H1 (cell line): Measurements from ENCODE around the gene TEK. TPM values are rescaled to one million over a fixed set of nuclear protein-coding genes. Genes with fewer than 3 reads are reported as not detected.

Experiments used
- CTCF ChIA-PET: fragments of 300-600 bp; sonication (Branson Sonifier 250); formaldehyde crosslinking; loops from one replicate; lab custom pipeline; 2021; ENCODE audit not compliant: partially characterized antibody; lab: Charles Lee
- POLR2A ChIA-PET: fragments of 300-600 bp; sonication (Branson Sonifier 250); formaldehyde crosslinking; loops from one replicate; lab custom pipeline; 2021; ENCODE audit warnings: inconsistent platforms; ENCODE audit not compliant: partially characterized antibody; lab: Charles Lee
- DNase-seq, 2 experiments: peaks; one replicate each; pipeline versions ENCODE4 v3.0.0 to v3.0.0-alpha.2; 2010 to 2022; ENCODE audit warnings: low spot score in 2 of 2, low read depth in 1 of 2, mixed read lengths in 1 of 2
- FAIRE-seq: peaks from 2 replicates; lab custom pipeline; 2011; peaks lifted over from hg19 to GRCh38; lab: Jason Lieb, UNC
- H2AFZ ChIP-seq: 2 replicates; pipeline ENCODE4 v1.8.1; 2012; ENCODE audit warnings: low read length, inconsistent platforms
- H2AK5ac ChIP-seq: 2 replicates; pipeline ENCODE4 v1.6.1; 2013; ENCODE audit warnings: low read depth, low read length
- H2BK120ac ChIP-seq: replicated peaks from 2 replicates; pipeline ENCODE3; 2013; ENCODE audit warnings: low read depth, low read length, inconsistent platforms
- H2BK12ac ChIP-seq: 2 replicates; pipeline ENCODE4 v1.6.1; 2013; ENCODE audit warnings: low read depth, low read length
- H2BK15ac ChIP-seq: 2 replicates; pipeline ENCODE4 v1.6.1; 2013; ENCODE audit warnings: low read length
- H2BK20ac ChIP-seq: 2 replicates; pipeline ENCODE4 v1.6.1; 2013; ENCODE audit warnings: low read length
- H2BK5ac ChIP-seq: 2 replicates; pipeline ENCODE4 v1.6.1; 2013; ENCODE audit warnings: low read depth, low read length
- H3K14ac ChIP-seq: 2 replicates; pipeline ENCODE4 v1.6.1; 2013; ENCODE audit warnings: inconsistent platforms; ENCODE audit not compliant: insufficient read length
- H3K18ac ChIP-seq: 2 replicates; pipeline ENCODE4 v1.6.1; 2013; ENCODE audit warnings: low read length; ENCODE audit errors: extremely low read depth
- H3K23ac ChIP-seq: 2 replicates; pipeline ENCODE4 v1.6.1; 2013; ENCODE audit warnings: inconsistent platforms; ENCODE audit not compliant: insufficient read length
- H3K23me2 ChIP-seq: 2 replicates; pipeline ENCODE4 v1.6.1; 2013; ENCODE audit warnings: low read depth, low read length
- H3K27ac ChIP-seq: 2 replicates; pipeline ENCODE4 v1.6.1; 2011; ENCODE audit warnings: low read depth, low read length, inconsistent platforms
- H3K27me3 ChIP-seq, 4 experiments: replicated peaks in 1 of 4; 1 replicate in 1 of 4; 2 replicates in 3 of 4; pipeline versions ENCODE4 v1.6.1 to v1.8.1; 2011 to 2013; ENCODE audit warnings: low read length in 3 of 4, mild to moderate bottlenecking in 3 of 4, inconsistent platforms in 2 of 4, mixed read lengths in 2 of 4, moderate library complexity in 1 of 4; ENCODE audit not compliant: control insufficient read depth in 3 of 4, insufficient read depth in 3 of 4; ENCODE audit errors: extremely low read depth in 1 of 4
- H3K36me3 ChIP-seq, 4 experiments: 2 replicates each; pipeline versions ENCODE4 v1.6.1 to v1.8.1; 2011 to 2013; ENCODE audit warnings: mild to moderate bottlenecking in 4 of 4, low read length in 3 of 4, moderate library complexity in 2 of 4, control low read depth in 1 of 4, inconsistent platforms in 1 of 4; ENCODE audit not compliant: insufficient read depth in 4 of 4, control insufficient read depth in 2 of 4
- H3K4ac ChIP-seq: replicated peaks from 2 replicates; pipeline ENCODE3; 2013; ENCODE audit warnings: low read length, low read depth, mixed read lengths, inconsistent platforms; ENCODE audit not compliant: insufficient read length
- H3K4me1 ChIP-seq, 4 experiments: replicated peaks in 1 of 4; 1 replicate in 1 of 4; 2 replicates in 3 of 4; pipeline versions ENCODE4 v1.6.1 to v1.8.1; 2011 to 2013; ENCODE audit warnings: low read length in 3 of 4, inconsistent platforms in 2 of 4, mixed read lengths in 1 of 4; ENCODE audit not compliant: insufficient read depth in 4 of 4, control insufficient read depth in 3 of 4
- H3K4me2 ChIP-seq, 2 experiments: 2 replicates each; pipeline versions ENCODE4 v1.6.1 to v1.8.1; 2011 to 2013; ENCODE audit warnings: low read depth in 2 of 2, low read length in 2 of 2, control low read depth in 1 of 2, inconsistent platforms in 1 of 2, mild to moderate bottlenecking in 1 of 2; ENCODE audit not compliant: insufficient read depth in 1 of 2
- H3K4me3 ChIP-seq, 4 experiments: fragments of 200-600, 300-600 bp in 1 of 4; sonication (generic), shearing (Covaris generic), sonication (Bioruptor Twin) in 1 of 4; 2 replicates each; pipeline versions ENCODE4 v1.5.1 to v1.8.1; 2011 to 2016; ENCODE audit warnings: low read length in 4 of 4, low read depth in 3 of 4, control low read depth in 2 of 4, inconsistent platforms in 2 of 4, mild to moderate bottlenecking in 2 of 4, mixed read lengths in 1 of 4, moderate library complexity in 1 of 4; ENCODE audit not compliant: insufficient read depth in 2 of 4; ENCODE audit errors: extremely low read depth in 1 of 4
- H3K56ac ChIP-seq: replicated peaks from 2 replicates; pipeline ENCODE3; 2013; ENCODE audit warnings: low read depth, mild to moderate bottlenecking, mixed read lengths, low read length, inconsistent platforms; ENCODE audit not compliant: insufficient read length
- H3K79me1 ChIP-seq: 2 replicates; pipeline ENCODE4 v1.6.1; 2013; ENCODE audit warnings: low read depth, low read length, control low read depth
- H3K79me2 ChIP-seq, 2 experiments: 2 replicates each; pipeline versions ENCODE4 v1.6.1 to v1.8.1; 2012 to 2013; ENCODE audit warnings: low read length in 2 of 2, mild to moderate bottlenecking in 2 of 2, inconsistent platforms in 1 of 2; ENCODE audit not compliant: insufficient read depth in 2 of 2, control insufficient read depth in 1 of 2
- H3K9ac ChIP-seq, 4 experiments: replicated peaks in 1 of 4; 1 replicate in 1 of 4; 2 replicates in 3 of 4; pipeline versions ENCODE4 v1.6.1 to v1.8.1; 2011 to 2013; ENCODE audit warnings: low read depth in 3 of 4, low read length in 3 of 4, control low read depth in 2 of 4, mild to moderate bottlenecking in 2 of 4, moderate library complexity in 2 of 4, inconsistent platforms in 1 of 4; ENCODE audit errors: extremely low read depth in 1 of 4
- H3K9me3 ChIP-seq, 2 experiments: 2 replicates each; pipeline versions ENCODE4 v1.6.1 to v1.8.1; 2012 to 2013; ENCODE audit warnings: mild to moderate bottlenecking in 2 of 2, moderate library complexity in 2 of 2, control low read depth in 1 of 2, inconsistent platforms in 1 of 2, low read depth in 1 of 2, low read length in 1 of 2, mixed read lengths in 1 of 2; ENCODE audit not compliant: insufficient read depth in 2 of 2
- H4K20me1 ChIP-seq, 2 experiments: replicated peaks in 1 of 2; 2 replicates each; pipeline versions ENCODE3 to v1.8.1; 2011 to 2013; ENCODE audit warnings: inconsistent platforms in 2 of 2, low read length in 2 of 2, mild to moderate bottlenecking in 1 of 2; ENCODE audit not compliant: insufficient read depth in 2 of 2, control insufficient read depth in 1 of 2
- H4K5ac ChIP-seq: 2 replicates; pipeline ENCODE4 v1.6.1; 2013; ENCODE audit warnings: low read length, low read depth, mixed read lengths, inconsistent platforms; ENCODE audit not compliant: insufficient read length
- H4K8ac ChIP-seq: 2 replicates; pipeline ENCODE4 v1.8.0; 2013; ENCODE audit warnings: mild to moderate bottlenecking, moderate library complexity, low read length, inconsistent platforms; ENCODE audit not compliant: insufficient read depth; ENCODE audit errors: extremely low read depth
- H4K91ac ChIP-seq: replicated peaks from 2 replicates; pipeline ENCODE3; 2013; ENCODE audit warnings: low read length, mixed read lengths, inconsistent platforms; ENCODE audit not compliant: insufficient read length
- JUN ChIP-seq: IDR thresholded peaks from 2 replicates; pipeline ENCODE4 v1.6.1; 2011; ENCODE audit warnings: low read depth, mild to moderate bottlenecking, improper control_type of control experiment, low read length
- NRF1 ChIP-seq: IDR thresholded peaks from 2 replicates; pipeline ENCODE4 v1.6.1; 2011; ENCODE audit warnings: mild to moderate bottlenecking, low read depth, low read length, improper control_type of control experiment
- POLR2AphosphoS5 ChIP-seq: IDR thresholded peaks from 2 replicates; pipeline ENCODE4 v1.6.1; 2011; ENCODE audit warnings: low read depth, low read length
- TAF1 ChIP-seq: IDR thresholded peaks from 2 replicates; pipeline ENCODE4 v1.6.1; 2011; ENCODE audit warnings: mild to moderate bottlenecking, low read depth, low read length
- WGBS, 2 experiments: shearing (Covaris generic) in 1 of 2; methylation state at CpG; one replicate each; pipeline versions ENCODE4 v1.1.6 to v1.1.7; 2013 to 2015; ENCODE audit warnings: low lambda C conversion rate in 2 of 2, mixed read lengths in 2 of 2, inconsistent platforms in 1 of 2, low coverage in 1 of 2, missing lambda C conversion rate in 1 of 2; ENCODE audit not compliant: insufficient replicate concordance in 2 of 2, insufficient coverage in 1 of 2, insufficient read length in 1 of 2; ENCODE audit errors: extremely low coverage in 1 of 2, missing lambda C conversion rate in 1 of 2; 5-methylcytosine and 5-hydroxymethylcytosine counted together
- polyA plus RNA-seq, 7 experiments: library from polyadenylated mRNA; depleted of rRNA in 3 of 7; stranded (reverse) in 5 of 7; unstranded in 2 of 7; fragments of >200 nt in 5 of 7; fragments of 200-250 nt in 2 of 7; gene quantifications; 1 replicate in 5 of 7; 2 replicates in 1 of 7; 4 replicates in 1 of 7; pipeline versions ENCODE4 v1.2.1 to v1.2.3, GENCODE V29; 2011 to 2013; ENCODE audit warnings: missing spikeins in 2 of 7, mixed read lengths in 2 of 7
- total RNA-seq: library from RNA; stranded (reverse); fragmentation: NEBNext Ultra II Directional; extraction: Animal tissue kit (Norgen Biotek cat#: 25700); gene quantifications from 2 replicates; pipeline ENCODE4 v1.2.1, GENCODE V29; 2021

Gene TEK
- total and polyA plus RNA-seq, 2 of the 8 experiments (the other 6 are each of a cell fraction or from before 2014, with no cell fraction given): 11.0 to 35.8 TPM

GRCh38 chr9:27142299-27142930 lies 33.4 kb downstream of the TEK start:
- no peak overlapping the region for H2BK20ac ChIP-seq

More at GRCh38 chr9:27142299-27142930, 33.4 kb downstream of the TEK start:
- Histone ChIP-seq H2BK120ac (no peak overlapping the region), H3K27me3 (no peaks in the 10 kb centered on the region), H2BK5ac (no peak overlapping the region), H3K14ac (no peak overlapping the region), H2AFZ (no peak overlapping the region), H4K5ac (no peak overlapping the region), H3K23me2 (no peaks in the 10 kb centered on the region), H3K23ac (no peak overlapping the region), H3K79me2 (no peaks in the 10 kb centered on the region; a peak in 1 of 4 replicates), H3K18ac (no peak overlapping the region), H3K27ac (no peak overlapping the region), H4K91ac (no peak overlapping the region)
- POLR2A ChIA-PET: no interaction called here
- CTCF ChIA-PET: interaction anchor here (0.8 kb wide), 1 partner anchor 39 kb away, joined by 4 read pairs; no protein-coding TSS in a partner anchor
- no peak for FAIRE-seq
- WGBS, 2 experiments: 86% methylated on average over 7 of the region's 7 CpGs; no CpG with 5 or more reads in 1 of the 2 experiments
- no peak for TF ChIP-seq POLR2AphosphoS5
- no peak for TF ChIP-seq NRF1
- TF ChIP-seq TAF1: no peak
- TF ChIP-seq JUN: no peak
- TF ChIP-seq, all 59 proteins: peak for 0
- no peak overlapping the region for H2AK5ac ChIP-seq
- no peak overlapping the region for H3K4ac ChIP-seq
- H4K20me1 ChIP-seq: peaks cover 0 to 1% of the 10 kb centered on the region in 2 experiments
- no peak overlapping the region for H3K4me2 ChIP-seq
- DNase-seq: no peak
- H4K8ac ChIP-seq: no peak overlapping the region
- H3K36me3 ChIP-seq: no peaks in the 10 kb centered on the region
- H3K4me3 ChIP-seq: no peak overlapping the region
- H3K9me3 ChIP-seq: no peaks in the 10 kb centered on the region
- no peak overlapping the region for H2BK15ac ChIP-seq
- H3K4me1 ChIP-seq: no peaks in the 10 kb centered on the region
- H2BK12ac ChIP-seq: no peak overlapping the region
- H3K9ac ChIP-seq: no peak overlapping the region
- H3K79me1 ChIP-seq: no peaks in the 10 kb centered on the region; the same call in 1 of the 2 replicates
- H3K56ac ChIP-seq: no peak overlapping the region
